Measurements from ENCODE around the gene PEX11G.

DNA sequence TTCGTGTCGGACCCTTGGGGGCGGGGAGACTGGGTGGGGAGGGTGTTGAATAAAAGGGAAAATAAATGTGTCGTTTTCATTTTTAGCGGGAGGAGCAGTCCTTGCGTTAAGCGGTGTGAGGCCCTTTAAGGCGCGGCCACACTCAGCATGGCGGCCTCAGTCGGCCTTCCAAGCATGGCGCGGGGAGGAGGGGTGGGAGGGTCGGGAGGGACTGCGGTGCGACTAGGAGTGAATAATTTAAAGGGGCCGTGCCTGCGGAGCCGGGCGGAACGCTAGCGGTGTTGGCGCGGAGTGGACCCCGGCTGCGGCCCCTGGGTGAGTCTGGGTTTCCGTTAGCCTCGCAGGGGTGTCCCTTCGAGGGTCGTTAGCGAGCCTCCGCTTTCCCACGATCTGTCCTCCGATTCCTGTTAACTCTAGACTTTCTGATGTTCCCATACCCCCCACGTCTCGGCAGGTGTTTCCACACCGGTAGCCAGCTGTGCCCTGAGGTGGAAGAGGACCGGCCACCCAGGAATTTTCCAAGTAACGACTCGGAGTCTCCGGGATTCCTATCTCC lies 45.2 kb upstream of the PEX11G start:
- TF ChIP-seq CTCF (IDR thresholded peaks at IDR 0.05), result no peak
- TF ChIP-seq EP300 (IDR thresholded peaks at IDR 0.05), result no peak
- peak in 1 of 3 donors; percentile 96 for TF ChIP-seq POLR2AphosphoS5 (IDR thresholded peaks at IDR 0.05)
